Measurements from ENCODE around the gene APOBR. TPM values are rescaled to one million over a fixed set of nuclear protein-coding genes. Genes with fewer than 3 reads are reported as not detected.
A peak's percentile ranks its signal among the peaks of the same experiment; 100 is the strongest.

The APOBR gene
- total and polyA plus RNA-seq, 2 of the 13 experiments (the other 11 are each of a cell fraction or from before 2014, with no cell fraction given), result 0.03 TPM; not detected in 1

GRCh38 chr16:28491970-28492474 is 2.4 kb upstream of the APOBR start, which contains the start of gene CLN3 (continued):
- TF ChIP-seq CSRNP2 (CRISPR knock-in tag; conservative IDR thresholded peaks at IDR 0.05; ENCODE audit: low read depth) (no peak), TRIM24 (CRISPR knock-in tag; IDR thresholded peaks at IDR 0.05) (no peak), ARNT (IDR thresholded peaks at IDR 0.05) (no peak), ZMYM4 (CRISPR knock-in tag; IDR thresholded peaks at IDR 0.05) (peak; percentile 72; the same call in 1 of the 2 replicates), ZNF263 (CRISPR knock-in tag; IDR thresholded peaks at IDR 0.05) (no peak), KLF6 (CRISPR knock-in tag; IDR thresholded peaks at IDR 0.05) (0 out of 2 replicates have a peak, but pooled peaks have one; percentile 30), ZNF12 (CRISPR knock-in tag; IDR thresholded peaks at IDR 0.05) (no peak), EED (CRISPR knock-in tag; IDR thresholded peaks at IDR 0.05) (no peak; the same call in 1 of the 2 replicates), ZNF280B (CRISPR knock-in tag; IDR thresholded peaks at IDR 0.05; ENCODE audit: borderline replicate concordance) (peak; percentile 29; the same call in 1 of the 2 replicates)
- TF ChIP-seq, protein P1, sequence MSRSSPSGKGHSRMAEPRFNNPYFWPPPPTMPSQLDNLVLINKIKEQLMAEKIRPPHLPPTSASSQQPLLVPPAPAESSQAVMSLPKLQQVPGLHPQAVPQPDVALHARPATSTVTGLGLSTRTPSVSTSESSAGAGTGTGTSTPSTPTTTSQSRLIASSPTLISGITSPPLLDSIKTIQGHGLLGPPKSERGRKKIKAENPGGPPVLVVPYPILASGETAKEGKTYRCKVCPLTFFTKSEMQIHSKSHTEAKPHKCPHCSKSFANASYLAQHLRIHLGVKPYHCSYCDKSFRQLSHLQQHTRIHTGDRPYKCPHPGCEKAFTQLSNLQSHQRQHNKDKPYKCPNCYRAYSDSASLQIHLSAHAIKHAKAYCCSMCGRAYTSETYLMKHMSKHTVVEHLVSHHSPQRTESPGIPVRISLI (CRISPR knock-in tag; IDR thresholded peaks at IDR 0.05; ENCODE audit: borderline replicate concordance), result peak; percentile 99

All from HepG2 (cell line).